Heart right ventricle (tissue), 16 donors: ENCODE data around the gene C12orf56. TPM values are rescaled to one million over a fixed set of nuclear protein-coding genes. Genes with fewer than 3 reads are reported as not detected.

Experiments used
- ATAC-seq, 8 donors: fragments of 200-7000 bp; cut with Tn5 transposase; one replicate each; pipeline ENCODE4 v1.9.1; 2020; ENCODE audit warnings: mild to moderate bottlenecking in 8 of 8, moderate library complexity in 8 of 8, moderate number of reproducible peaks in 1 of 8
- DNase-seq, 2 donors: peaks; one replicate each; pipeline ENCODE4 v3.0.0-alpha.2; 2020
- H3K27ac ChIP-seq, 10 donors: fragments of 200-600 bp; sonication (generic) in 2 of 10; one replicate each; pipeline versions ENCODE4 v1.5.0 to v1.8.0; 2020 to 2022; ENCODE audit warnings: mild to moderate bottlenecking in 3 of 10
- H3K27me3 ChIP-seq, 7 donors: fragments of 200-600 bp; one replicate each; pipeline ENCODE4 v1.8.0; 2021 to 2022; ENCODE audit warnings: mild to moderate bottlenecking in 2 of 7
- H3K36me3 ChIP-seq, 9 donors: fragments of 200-600 bp; sonication (generic) in 1 of 9; one replicate each; pipeline versions ENCODE4 v1.5.0 to v1.8.0; 2020 to 2022; ENCODE audit warnings: mild to moderate bottlenecking in 2 of 9
- H3K4me1 ChIP-seq, 9 donors: fragments of 200-600 bp; sonication (generic) in 1 of 9; one replicate each; pipeline versions ENCODE4 v1.5.0 to v1.8.0; 2020 to 2022; ENCODE audit warnings: mild to moderate bottlenecking in 4 of 9
- H3K4me3 ChIP-seq, 10 donors: fragments of 200-600 bp; sonication (generic) in 2 of 10; one replicate each; pipeline versions ENCODE4 v1.5.0 to v1.8.0; 2020 to 2022; ENCODE audit warnings: mild to moderate bottlenecking in 7 of 10, moderate library complexity in 2 of 10
- H3K9me3 ChIP-seq, 11 donors: fragments of 200-600 bp in 10 of 11; sonication (generic) in 2 of 11; one replicate each; pipeline versions ENCODE4 v1.5.0 to v1.8.0; 2013 to 2022; ENCODE audit warnings: mild to moderate bottlenecking in 2 of 11, control low read depth in 1 of 11, moderate library complexity in 1 of 11
- WGBS, 2 donors: extraction: QIAGEN DNeasy Blood & Tissue Kit; methylation state at CpG; one replicate each; pipeline ENCODE4 v1.1.7; 2013; ENCODE audit warnings: inconsistent platforms in 1 of 2; 5-methylcytosine and 5-hydroxymethylcytosine counted together
- intact Hi-C, 10 donors: fragments of 100-400 bp; cut with DNase I; formaldehyde crosslinking; loops; one replicate each; pipeline versions ENCODE4 v1.11.1 to v1.14.2; 2022
- polyA plus RNA-seq, 2 donors: library from polyadenylated mRNA; stranded (reverse); fragments of 200-250 nt; gene quantifications; one replicate each; pipeline ENCODE4 v1.2.3, GENCODE V29; 2013
- total RNA-seq, 10 donors: library from RNA; stranded (reverse); fragmentation: NEBNext Ultra II Directional in 3 of 10; extraction: Animal tissue kit (Norgen Biotek cat#: 25700) in 3 of 10; gene quantifications; one replicate each; pipeline versions ENCODE4 v1.2.1 to v1.2.4, GENCODE V29; 2021 to 2023
- TF ChIP-seq, protein P1 (sequence below), 9 donors: fragments of 200-600 bp; sonication (generic) in 2 of 9; IDR thresholded peaks; one replicate each; pipeline versions ENCODE4 v1.5.0 to v1.8.0; 2021 to 2022; ENCODE audit warnings: antibody characterized with exemption in 9 of 9, mild to moderate bottlenecking in 5 of 9, moderate library complexity in 1 of 9
- donor health status: Arrhythmogenic right ventricular cardiomyopathy.
- donor health status: ischemic (EF 13 %, LVEDD 7.1; RV severe dilation, severe dysfunction).
- donor health status: healthy with polysubstance abuse.
- donor health status: DM: no; HTN: yes; CAD: no.
- donor health status: DM: no; HTN: no; CAD: no.
- donor health status: ischemic (EF 25% LVEDD 6.9; RV normal size, moderate dysfunction).
- donor health status: ischemic (EF 25% LVEDD 5.7; RV mildly dilated, moderate dysfunction).
- donor health status: healthy.
- donor health status: DM: yes; HTN: yes; CAD: no.
- donor health status: Ischemic cardiomyopathy.
- donor health status: ischemic (EF 35%, LVEDD 5.7; RV mildly dilated, moderate dysfunction).
- donor health status: nonischemic (EF 11% LVEDD 7.7; RV severe dilation, severe dysfunction).
- donor health status: DM: yes; HTN: yes; CAD: no.
- donor health status: PGD.
- donor health status: ischemic (EF 29% LVEDD 5.4; RV normal size, mild dysfunction).
- donor health status: nonischemic (EF 23%, LVEDD 6.1; RV moderate dilation, normal function).

The C12orf56 gene
- total and polyA plus RNA-seq, 12 donors, result not detected

DNA sequence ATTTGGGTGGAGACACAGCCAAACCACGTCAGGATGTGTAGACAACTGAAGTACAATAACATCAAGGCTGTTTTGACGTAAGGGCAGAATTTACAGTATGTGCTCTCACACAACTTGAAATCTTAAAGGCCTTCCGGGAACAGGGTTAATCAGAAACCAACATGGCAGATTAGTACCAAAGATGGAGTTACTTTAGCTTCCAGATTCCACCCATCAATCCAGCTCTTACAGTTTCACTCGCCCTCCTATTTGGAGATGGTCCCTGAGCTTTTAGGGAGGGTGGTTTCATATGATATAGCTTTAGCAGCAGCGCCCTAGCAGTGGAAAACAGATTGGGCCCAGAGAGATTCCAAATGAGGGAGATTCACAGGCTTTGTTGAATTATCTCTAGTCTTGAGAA is 11.6 kb upstream of the C12orf56 start:
- ATAC-seq (no peak), DNase-seq (no peak)
- H3K36me3 ChIP-seq, result no peaks in the 10 kb centered on the region
- H3K4me3 ChIP-seq, result no peak overlapping the region
- WGBS, 2 donors, result 89% methylated on average over 5 of the region's 5 CpGs
- peaks cover 0 to 18% (median 9%) of the 10 kb centered on the region in 9 donors for H3K4me1 ChIP-seq
- H3K9me3 ChIP-seq, result peaks cover 0 to 2% (median 0%) of the 10 kb centered on the region in 11 donors
- no peaks in the 10 kb centered on the region for H3K27me3 ChIP-seq
- intact Hi-C loops, result loop anchor here in 1 of 10 donors (10.0 kb wide), 1 partner anchor 557 kb away; the partner anchor contains the start of gene SRGAP1
- TF ChIP-seq, protein P1, sequence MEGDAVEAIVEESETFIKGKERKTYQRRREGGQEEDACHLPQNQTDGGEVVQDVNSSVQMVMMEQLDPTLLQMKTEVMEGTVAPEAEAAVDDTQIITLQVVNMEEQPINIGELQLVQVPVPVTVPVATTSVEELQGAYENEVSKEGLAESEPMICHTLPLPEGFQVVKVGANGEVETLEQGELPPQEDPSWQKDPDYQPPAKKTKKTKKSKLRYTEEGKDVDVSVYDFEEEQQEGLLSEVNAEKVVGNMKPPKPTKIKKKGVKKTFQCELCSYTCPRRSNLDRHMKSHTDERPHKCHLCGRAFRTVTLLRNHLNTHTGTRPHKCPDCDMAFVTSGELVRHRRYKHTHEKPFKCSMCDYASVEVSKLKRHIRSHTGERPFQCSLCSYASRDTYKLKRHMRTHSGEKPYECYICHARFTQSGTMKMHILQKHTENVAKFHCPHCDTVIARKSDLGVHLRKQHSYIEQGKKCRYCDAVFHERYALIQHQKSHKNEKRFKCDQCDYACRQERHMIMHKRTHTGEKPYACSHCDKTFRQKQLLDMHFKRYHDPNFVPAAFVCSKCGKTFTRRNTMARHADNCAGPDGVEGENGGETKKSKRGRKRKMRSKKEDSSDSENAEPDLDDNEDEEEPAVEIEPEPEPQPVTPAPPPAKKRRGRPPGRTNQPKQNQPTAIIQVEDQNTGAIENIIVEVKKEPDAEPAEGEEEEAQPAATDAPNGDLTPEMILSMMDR (IDR thresholded peaks at IDR 0.05), result no peak
- H3K27ac ChIP-seq, result no peak overlapping the region

DNA sequence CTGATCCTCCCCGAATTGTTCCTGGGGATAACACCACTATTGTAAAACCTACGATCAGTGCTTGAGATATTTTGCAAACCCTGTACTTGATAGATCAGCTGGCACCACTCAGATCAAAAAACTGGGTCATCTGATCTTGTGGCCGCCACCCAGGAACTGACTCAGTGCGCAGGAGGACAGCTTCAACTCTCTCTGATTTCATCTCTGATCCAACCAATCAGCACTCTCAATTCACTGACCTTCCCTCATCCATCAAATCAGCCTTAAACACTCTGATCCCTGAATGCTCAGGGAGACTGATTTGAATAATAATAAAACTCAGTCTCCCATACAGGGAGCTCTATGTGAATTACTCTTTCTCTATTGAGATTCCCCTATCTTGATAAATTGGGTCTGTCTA is 9.5 kb upstream of the C12orf56 start:
- H3K27me3 ChIP-seq, result no peaks in the 10 kb centered on the region
- peaks cover 0 to 2% (median 0%) of the 10 kb centered on the region in 11 donors for H3K9me3 ChIP-seq
- no peak overlapping the region for H3K4me3 ChIP-seq
- H3K36me3 ChIP-seq, result no peaks in the 10 kb centered on the region
- intact Hi-C loops, result loop anchor here in 1 of 10 donors (10.0 kb wide), 1 partner anchor 555 kb away; the partner anchor contains the start of gene SRGAP1
- TF ChIP-seq, protein P1 (IDR thresholded peaks at IDR 0.05), result no peak
- H3K4me1 ChIP-seq, result peaks cover 0 to 14% (median 7%) of the 10 kb centered on the region in 9 donors
- DNase-seq (no peak), ATAC-seq (no peak)
- H3K27ac ChIP-seq, result no peak overlapping the region
- WGBS, 2 donors, result 55 to 59% methylated on average over 4 of the region's 4 CpGs

- H3K4me1 ChIP-seq, result peaks cover 0 to 14% (median 8%) of the 10 kb centered on the region in 9 donors
- peak overlapping the region in 3 of 10 donors; percentile 44 to 61 (median 52) for H3K27ac ChIP-seq
- H3K36me3 ChIP-seq, result no peaks in the 10 kb centered on the region
- peaks cover 0 to 2% (median 0%) of the 10 kb centered on the region in 11 donors for H3K9me3 ChIP-seq
- WGBS, 2 donors, result 52 to 57% methylated on average over 2 of the region's 2 CpGs
- peak in 6 of 8 donors; percentile 46 to 72 (median 60) for ATAC-seq
- intact Hi-C loops, result loop anchor here in 2 of 10 donors (10.0 kb wide), 2 partner anchors 131 to 561 kb away; no protein-coding TSS in a partner anchor
- DNase-seq, result no peak
- peaks cover 0 to 22% (median 12%) of the 10 kb centered on the region in 7 donors for H3K27me3 ChIP-seq
- no peak overlapping the region for H3K4me3 ChIP-seq
- TF ChIP-seq, protein P1 (IDR thresholded peaks at IDR 0.05), result no peak
Measured at GRCh38 chr12:64395739-64396138, 5.2 kb upstream of the C12orf56 start.

- Histone ChIP-seq H3K27me3 (peaks cover 0 to 40% (median 28%) of the 10 kb centered on the region in 7 donors), H3K4me3 (no peak overlapping the region), H3K4me1 (peaks cover 0 to 23% (median 11%) of the 10 kb centered on the region in 9 donors), H3K27ac (no peak overlapping the region), H3K36me3 (no peaks in the 10 kb centered on the region), H3K9me3 (no peaks in the 10 kb centered on the region)
- ATAC-seq (no peak), DNase-seq (no peak)
- TF ChIP-seq, protein P1 (IDR thresholded peaks at IDR 0.05), result peak in 6 of 9 donors; percentile 15 to 44 (median 18)
- intact Hi-C loops, result loop anchor here in 2 of 10 donors (10.0 kb wide), 2 partner anchors 127 to 557 kb away; no protein-coding TSS in a partner anchor
- WGBS, 2 donors, result 72 to 92% methylated on average over 3 of the region's 3 CpGs
Measured at GRCh38 chr12:64392221-64392620, 1.7 kb upstream of the C12orf56 start.
